ENCODE results near the gene PFN1. TPM values are rescaled to one million over a fixed set of nuclear protein-coding genes. Genes with fewer than 3 reads are reported as not detected.
A peak's percentile ranks its signal among the peaks of the same experiment; 100 is the strongest.

Gene PFN1
- polyA plus RNA-seq, 1 donor from 2014 or later = 145 TPM

DNA sequence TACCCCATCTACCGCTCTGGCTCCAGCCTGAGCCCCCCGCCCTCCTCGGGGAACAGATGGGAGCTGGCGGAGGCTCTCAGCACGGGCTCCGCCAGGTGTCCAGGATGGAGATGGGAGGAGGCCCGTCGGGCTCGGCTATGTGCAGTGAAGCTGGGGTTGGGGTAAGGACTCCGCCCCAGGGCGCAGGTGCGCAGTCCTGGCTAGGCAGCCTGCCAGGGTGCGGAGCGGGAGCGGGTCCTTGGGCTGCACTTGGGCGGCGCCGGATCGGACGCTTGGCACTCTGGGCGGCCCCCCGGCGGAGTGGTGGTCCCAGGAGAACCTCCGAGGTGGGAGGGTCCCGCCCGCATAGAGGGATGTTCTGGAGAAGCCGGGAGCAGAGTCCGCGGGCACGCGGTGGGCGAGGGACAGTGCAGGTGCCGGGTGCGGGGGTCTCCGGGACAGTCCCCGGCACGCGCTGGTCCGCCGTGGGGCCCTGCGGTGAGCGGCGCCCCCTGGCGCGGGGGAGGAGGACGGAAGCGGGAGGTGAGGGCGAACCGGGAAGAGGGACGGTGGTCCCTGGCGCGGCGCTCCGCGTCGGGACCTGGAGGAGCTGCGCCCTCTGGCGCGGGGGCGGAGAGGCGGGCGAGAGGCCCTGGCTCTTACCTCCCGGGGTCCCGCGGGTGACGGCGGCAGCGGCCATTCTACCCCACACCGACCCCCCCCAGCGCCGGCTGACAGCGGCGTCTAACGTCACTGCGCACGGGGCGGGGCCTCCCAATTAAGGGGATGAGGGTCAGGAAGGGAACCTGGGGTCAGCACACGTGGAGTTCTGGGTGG lies 38.8 kb upstream of the PFN1 start, which contains the start of gene CAMTA2:
CAMTA2 (minus strand) TSS at position 725 of the 816 bp plus-strand sequence. CDS start 1,453 bp downstream, outside the sequence.
- Histone ChIP-seq H3K9me3 (ENCODE audit: low read length) (no peaks in the 10 kb centered on the region), H3K4me3 (ENCODE audit: low read length) (peak within 1 kb of the TSS; percentile 94), H3K27me3 (ENCODE audit: insufficient read depth, low read depth, low read length) (peaks cover 2% of the 10 kb centered on the region)

DNA sequence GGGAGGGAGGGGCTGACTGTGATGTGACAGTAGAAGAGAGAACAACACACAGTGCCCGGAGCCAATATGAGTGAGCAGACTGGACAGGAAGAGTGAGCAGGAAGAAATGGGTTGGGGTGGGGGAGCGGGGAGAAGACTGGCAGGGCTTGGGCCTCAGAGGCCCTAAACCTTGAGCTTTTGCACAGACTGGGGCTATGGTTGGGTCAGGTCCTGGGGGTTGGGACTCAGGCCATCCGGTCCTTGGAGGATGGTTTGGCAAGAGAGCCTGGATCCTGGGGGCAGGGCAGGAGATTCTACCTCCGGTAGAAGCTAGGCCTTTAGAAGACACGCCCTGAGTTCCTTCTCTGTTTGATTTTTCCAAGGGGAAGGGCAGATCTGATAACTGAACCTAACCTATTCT lies 38.1 kb upstream of the PFN1 start:
- peak overlapping the region; percentile 90 for H2AFZ ChIP-seq (ENCODE audit: low read depth, low read length)
- H3F3A ChIP-seq (ENCODE audit: insufficient read depth, low read length, poor library complexity, severe bottlenecking) = no peaks in the 10 kb centered on the region
- peak overlapping the region; percentile 94 for H3K4me3 ChIP-seq (ENCODE audit: low read length)
- H3K9me2 ChIP-seq (ENCODE audit: insufficient read depth, low read length) = no peaks in the 10 kb centered on the region
- H3K36me3 ChIP-seq (ENCODE audit: insufficient read depth, low read length) = no peaks in the 10 kb centered on the region
- H3K9ac ChIP-seq (ENCODE audit: low read length) = peak overlapping the region; percentile 78
- no peaks in the 10 kb centered on the region for H4K20me1 ChIP-seq (ENCODE audit: insufficient read depth)
- H3K9me3 ChIP-seq (ENCODE audit: low read length) = no peaks in the 10 kb centered on the region
- peaks cover 2% of the 10 kb centered on the region for H3K27me3 ChIP-seq (ENCODE audit: insufficient read depth, low read depth, low read length)
- peak overlapping the region; percentile 71 for H3K4me2 ChIP-seq (ENCODE audit: low read length)
- no peaks in the 10 kb centered on the region for H3K79me2 ChIP-seq (replicated peaks; ENCODE audit: insufficient read depth, low read length)
- peak overlapping the region; percentile 24 for H3K27ac ChIP-seq (ENCODE audit: low read length)
- no peak for TF ChIP-seq RAD21 (conservative IDR thresholded peaks at IDR 0.05)
- TF ChIP-seq TAF1 (IDR thresholded peaks at IDR 0.05; ENCODE audit: low read depth) = no peak
- TF ChIP-seq MXI1 (conservative IDR thresholded peaks at IDR 0.05; ENCODE audit: poor library complexity, severe bottlenecking) = no peak
- TF ChIP-seq, protein P1, sequence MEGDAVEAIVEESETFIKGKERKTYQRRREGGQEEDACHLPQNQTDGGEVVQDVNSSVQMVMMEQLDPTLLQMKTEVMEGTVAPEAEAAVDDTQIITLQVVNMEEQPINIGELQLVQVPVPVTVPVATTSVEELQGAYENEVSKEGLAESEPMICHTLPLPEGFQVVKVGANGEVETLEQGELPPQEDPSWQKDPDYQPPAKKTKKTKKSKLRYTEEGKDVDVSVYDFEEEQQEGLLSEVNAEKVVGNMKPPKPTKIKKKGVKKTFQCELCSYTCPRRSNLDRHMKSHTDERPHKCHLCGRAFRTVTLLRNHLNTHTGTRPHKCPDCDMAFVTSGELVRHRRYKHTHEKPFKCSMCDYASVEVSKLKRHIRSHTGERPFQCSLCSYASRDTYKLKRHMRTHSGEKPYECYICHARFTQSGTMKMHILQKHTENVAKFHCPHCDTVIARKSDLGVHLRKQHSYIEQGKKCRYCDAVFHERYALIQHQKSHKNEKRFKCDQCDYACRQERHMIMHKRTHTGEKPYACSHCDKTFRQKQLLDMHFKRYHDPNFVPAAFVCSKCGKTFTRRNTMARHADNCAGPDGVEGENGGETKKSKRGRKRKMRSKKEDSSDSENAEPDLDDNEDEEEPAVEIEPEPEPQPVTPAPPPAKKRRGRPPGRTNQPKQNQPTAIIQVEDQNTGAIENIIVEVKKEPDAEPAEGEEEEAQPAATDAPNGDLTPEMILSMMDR (IDR thresholded peaks at IDR 0.05; ENCODE audit: poor library complexity, severe bottlenecking) = no peak
- TF ChIP-seq POLR2AphosphoS5 (IDR thresholded peaks at IDR 0.05) = no peak
- TF ChIP-seq EZH2 (IDR thresholded peaks at IDR 0.05; ENCODE audit: borderline replicate concordance, insufficient read depth, low read length, poor library complexity, severe bottlenecking) = no peak
- no peak for TF ChIP-seq EP300 (conservative IDR thresholded peaks at IDR 0.05; ENCODE audit: poor library complexity, severe bottlenecking)

More for the DNA sequence above, 38.8 kb upstream of the PFN1 start, which contains the start of gene CAMTA2:
- TF ChIP-seq SMC3 (conservative IDR thresholded peaks at IDR 0.05; ENCODE audit: poor library complexity) (peak; percentile 41), TAF1 (IDR thresholded peaks at IDR 0.05; ENCODE audit: low read depth) (no peak), RAD21 (conservative IDR thresholded peaks at IDR 0.05) (peak; percentile 42), MXI1 (conservative IDR thresholded peaks at IDR 0.05; ENCODE audit: poor library complexity, severe bottlenecking) (peak; percentile 54), POLR2AphosphoS5 (IDR thresholded peaks at IDR 0.05) (peak; percentile 79), REST (IDR thresholded peaks at IDR 0.05; ENCODE audit: borderline replicate concordance) (no peak), EP300 (conservative IDR thresholded peaks at IDR 0.05; ENCODE audit: poor library complexity, severe bottlenecking) (peak; percentile 42)
- TF ChIP-seq, protein P1 (IDR thresholded peaks at IDR 0.05; ENCODE audit: poor library complexity, severe bottlenecking) = peak; percentile 92
- Histone ChIP-seq H3K79me2 (replicated peaks; ENCODE audit: insufficient read depth, low read length) (no peaks in the 10 kb centered on the region), H3K27ac (ENCODE audit: low read length) (peak within 1 kb of the TSS; percentile 24), H2AFZ (ENCODE audit: low read depth, low read length) (peak within 1 kb of the TSS; percentile 90), H3F3A (ENCODE audit: insufficient read depth, low read length, poor library complexity, severe bottlenecking) (no peaks in the 10 kb centered on the region), H4K20me1 (ENCODE audit: insufficient read depth) (no peaks in the 10 kb centered on the region), H3K9me2 (ENCODE audit: insufficient read depth, low read length) (no peaks in the 10 kb centered on the region), H3K9ac (ENCODE audit: low read length) (peak within 1 kb of the TSS; percentile 78), H3K4me2 (ENCODE audit: low read length) (peak within 1 kb of the TSS; percentile 73), H3K36me3 (ENCODE audit: insufficient read depth, low read length) (no peaks in the 10 kb centered on the region)
